Kidney epithelial cell (primary cell): ENCODE results near the gene NFYC. TPM values are rescaled to one million over a fixed set of nuclear protein-coding genes. Genes with fewer than 3 reads are reported as not detected.

Source experiments
- DNase-seq: peaks from one replicate; pipeline ENCODE4 v3.0.0-alpha.2; 2010; ENCODE audit warnings: low read depth
- H3K27me3 ChIP-seq: 2 replicates; pipeline ENCODE4 v1.6.0; 2011; ENCODE audit warnings: low read length; ENCODE audit not compliant: control insufficient read depth, insufficient read depth
- H3K36me3 ChIP-seq: 2 replicates; pipeline ENCODE4 v1.5.1; 2011; ENCODE audit warnings: low read length; ENCODE audit not compliant: control insufficient read depth, insufficient read depth
- H3K4me3 ChIP-seq: 2 replicates; pipeline ENCODE4 v1.5.1; 2011; ENCODE audit warnings: low read depth, mild to moderate bottlenecking, control low read depth, low read length
- CTCF ChIP-seq: IDR thresholded peaks from 2 replicates; pipeline ENCODE4 v1.5.1; 2011; ENCODE audit warnings: mild to moderate bottlenecking, moderate library complexity, low read length, control low read depth, inconsistent platforms; ENCODE audit not compliant: insufficient read depth, poor library complexity, severe bottlenecking
- total RNA-seq: library from RNA; depleted of rRNA; stranded (reverse); fragments of >200 nt; gene quantifications from 2 replicates; pipeline ENCODE4 v1.2.3, GENCODE V29; 2015

NFYC gene
- total RNA-seq, 1 donor from 2014 or later, result 44.4 TPM

DNA sequence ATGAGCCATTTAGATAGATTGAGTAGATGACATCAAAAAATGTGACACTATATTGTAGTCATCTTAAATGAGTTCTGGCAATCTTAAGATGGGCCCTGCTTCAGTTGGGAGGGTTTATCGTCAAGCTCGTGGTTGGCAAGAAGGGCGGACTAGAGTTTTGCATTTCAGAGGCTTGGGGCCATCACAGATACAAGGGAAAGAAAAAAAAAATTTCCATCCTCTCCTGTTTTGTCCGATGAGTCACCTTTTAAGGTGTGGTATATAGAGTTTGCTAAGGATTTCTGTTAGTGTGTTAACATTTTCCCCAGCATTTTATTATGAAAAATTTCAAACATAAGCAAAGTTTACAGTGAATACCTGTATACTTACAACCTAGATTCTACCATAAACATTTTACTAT, 60.3 kb downstream of the NFYC start:
- Histone ChIP-seq H3K27me3 (no peaks in the 10 kb centered on the region), H3K4me3 (no peak overlapping the region), H3K36me3 (peaks cover 2% of the 10 kb centered on the region)
- DNase-seq, result no peak
- no peak for TF ChIP-seq CTCF

DNA sequence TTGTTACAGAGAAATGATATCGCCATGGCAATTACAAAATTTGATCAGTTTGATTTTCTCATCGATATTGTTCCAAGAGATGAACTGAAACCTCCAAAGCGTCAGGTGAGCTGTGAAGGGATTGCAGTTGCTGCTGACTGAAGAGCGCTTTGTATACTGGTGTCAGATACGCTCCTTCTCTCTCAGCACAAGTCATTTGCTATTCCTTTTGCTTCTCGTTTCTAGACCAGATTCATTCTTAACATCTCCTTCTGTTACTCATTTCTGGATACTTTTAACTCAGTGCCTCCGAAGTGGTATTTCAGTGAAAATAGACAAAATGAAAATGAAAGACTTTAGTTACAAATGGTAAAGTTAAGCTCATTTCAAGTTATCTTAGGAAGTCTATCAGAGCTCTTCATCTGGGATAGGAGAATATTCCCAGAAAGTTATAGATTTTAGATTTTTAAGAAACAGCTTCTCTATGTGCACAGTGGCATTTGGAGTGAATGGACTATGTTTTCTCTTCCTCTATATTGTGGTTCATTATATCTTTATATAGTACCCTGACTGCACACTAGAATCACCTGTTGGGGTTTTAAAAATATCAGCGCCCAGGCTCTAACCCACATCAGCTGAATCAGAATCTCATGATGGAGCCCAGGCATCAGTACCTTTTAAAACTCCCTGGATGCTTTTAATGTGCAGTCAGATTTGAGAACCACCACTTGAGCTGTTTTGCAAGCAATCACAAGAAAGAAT, 61.8 kb downstream of the NFYC start:
- Histone ChIP-seq H3K27me3 (no peaks in the 10 kb centered on the region), H3K4me3 (no peak overlapping the region), H3K36me3 (peaks cover 2% of the 10 kb centered on the region)
- no peak for TF ChIP-seq CTCF
- no peak for DNase-seq

DNA sequence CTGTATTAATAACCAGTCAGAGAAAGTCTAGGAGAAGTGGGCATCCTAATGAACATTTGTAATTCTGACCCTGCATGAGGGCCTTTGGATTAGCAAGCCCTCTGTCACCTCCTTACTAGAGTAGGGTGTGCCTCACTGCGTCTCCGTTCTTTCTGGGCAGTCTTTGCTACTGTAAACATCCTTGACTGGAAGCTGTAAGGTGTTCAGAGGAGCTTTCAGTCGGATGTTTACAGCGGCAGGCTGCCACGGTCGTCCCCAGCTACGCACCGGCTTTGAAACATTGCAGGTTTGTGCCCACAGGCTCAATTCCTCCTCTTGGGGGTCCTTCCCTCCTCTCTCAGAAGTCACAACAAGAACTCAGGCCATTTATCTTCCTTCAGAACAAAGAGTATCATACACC, 62.7 kb downstream of the NFYC start:
- DNase-seq, result no peak
- TF ChIP-seq CTCF, result no peak
- no peak overlapping the region for H3K4me3 ChIP-seq
- H3K27me3 ChIP-seq, result no peaks in the 10 kb centered on the region
- peaks cover 2% of the 10 kb centered on the region for H3K36me3 ChIP-seq

GRCh38 chr1:40755067-40755466, 63.6 kb downstream of the NFYC start:
- no peak for TF ChIP-seq CTCF
- H3K4me3 ChIP-seq, result no peak overlapping the region
- H3K27me3 ChIP-seq, result no peaks in the 10 kb centered on the region
- no peak for DNase-seq
- peaks cover 2% of the 10 kb centered on the region for H3K36me3 ChIP-seq

GRCh38 chr1:40756523-40756922, 65.0 kb downstream of the NFYC start:
- no peak for TF ChIP-seq CTCF
- Histone ChIP-seq H3K27me3 (no peaks in the 10 kb centered on the region), H3K36me3 (peaks cover 3% of the 10 kb centered on the region), H3K4me3 (no peak overlapping the region)
- no peak for DNase-seq

GRCh38 chr1:40757084-40757483, 65.6 kb downstream of the NFYC start:
- no peak overlapping the region for H3K4me3 ChIP-seq
- DNase-seq, result no peak
- H3K27me3 ChIP-seq, result no peaks in the 10 kb centered on the region
- peaks cover 3% of the 10 kb centered on the region for H3K36me3 ChIP-seq
- TF ChIP-seq CTCF, result no peak
